ENCODE results near the gene MEI4. TPM values are rescaled to one million over a fixed set of nuclear protein-coding genes. Genes with fewer than 3 reads are reported as not detected.

MEI4 gene
- total RNA-seq, 1 donor from 2014 or later, result not detected

DNA sequence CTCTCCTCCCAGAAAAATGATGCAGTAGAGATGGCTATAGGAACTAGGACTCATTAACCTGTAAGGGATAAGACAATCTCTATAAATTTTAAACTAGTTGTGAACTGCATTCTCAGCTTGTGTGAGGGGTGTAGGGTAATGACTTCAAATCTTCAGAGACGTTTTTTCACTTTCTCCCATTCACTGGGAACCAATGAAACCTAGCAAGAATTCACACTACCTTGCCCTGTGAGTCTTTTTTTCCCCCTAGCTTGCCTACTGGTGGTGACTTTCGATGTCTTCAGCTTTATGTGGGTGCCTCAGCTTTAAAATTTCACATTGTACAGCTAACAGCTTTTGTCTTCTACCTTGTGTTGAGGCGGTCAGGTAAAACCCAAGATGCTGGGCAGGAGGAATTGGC lies 192.0 kb downstream of the MEI4 start:
- no peak for TF ChIP-seq CTCF (IDR thresholded peaks at IDR 0.05; ENCODE audit: insufficient read depth, low read length, severe bottlenecking)
- FAIRE-seq (no peak), DNase-seq (ENCODE audit: low read depth) (no peak)
- Histone ChIP-seq H3K4me3 (ENCODE audit: low read depth, low read length) (no peak overlapping the region), H3K27me3 (ENCODE audit: control insufficient read depth, insufficient read depth, low read length) (no peaks in the 10 kb centered on the region), H3K36me3 (ENCODE audit: control insufficient read depth, insufficient read depth, low read length) (no peaks in the 10 kb centered on the region)

GRCh38 chr6:77853401-77853800 lies 200.6 kb downstream of the MEI4 start:
- TF ChIP-seq CTCF (IDR thresholded peaks at IDR 0.05; ENCODE audit: insufficient read depth, low read length, severe bottlenecking), result no peak
- no peak overlapping the region for H3K4me3 ChIP-seq (ENCODE audit: low read depth, low read length)
- no peaks in the 10 kb centered on the region for H3K27me3 ChIP-seq (ENCODE audit: control insufficient read depth, insufficient read depth, low read length)
- FAIRE-seq (no peak), DNase-seq (ENCODE audit: low read depth) (no peak)
- no peaks in the 10 kb centered on the region for H3K36me3 ChIP-seq (ENCODE audit: control insufficient read depth, insufficient read depth, low read length)

GRCh38 chr6:77856391-77856790 lies 203.6 kb downstream of the MEI4 start:
- no peak for TF ChIP-seq CTCF (IDR thresholded peaks at IDR 0.05; ENCODE audit: insufficient read depth, low read length, severe bottlenecking)
- Histone ChIP-seq H3K4me3 (ENCODE audit: low read depth, low read length) (no peak overlapping the region), H3K36me3 (ENCODE audit: control insufficient read depth, insufficient read depth, low read length) (no peaks in the 10 kb centered on the region), H3K27me3 (ENCODE audit: control insufficient read depth, insufficient read depth, low read length) (no peaks in the 10 kb centered on the region)
- DNase-seq (ENCODE audit: low read depth) (no peak), FAIRE-seq (no peak)

GRCh38 chr6:77857421-77857820 lies 204.6 kb downstream of the MEI4 start:
- TF ChIP-seq CTCF (IDR thresholded peaks at IDR 0.05; ENCODE audit: insufficient read depth, low read length, severe bottlenecking), result no peak
- FAIRE-seq (no peak), DNase-seq (ENCODE audit: low read depth) (no peak)
- no peaks in the 10 kb centered on the region for H3K27me3 ChIP-seq (ENCODE audit: control insufficient read depth, insufficient read depth, low read length)
- H3K36me3 ChIP-seq (ENCODE audit: control insufficient read depth, insufficient read depth, low read length), result no peaks in the 10 kb centered on the region
- no peak overlapping the region for H3K4me3 ChIP-seq (ENCODE audit: low read depth, low read length)

- no peaks in the 10 kb centered on the region for H3K36me3 ChIP-seq (ENCODE audit: control insufficient read depth, insufficient read depth, low read length)
- no peak for TF ChIP-seq CTCF (IDR thresholded peaks at IDR 0.05; ENCODE audit: insufficient read depth, low read length, severe bottlenecking)
- no peaks in the 10 kb centered on the region for H3K27me3 ChIP-seq (ENCODE audit: control insufficient read depth, insufficient read depth, low read length)
- H3K4me3 ChIP-seq (ENCODE audit: low read depth, low read length), result no peak overlapping the region
- peak; percentile 20 for DNase-seq (ENCODE audit: low read depth)
- FAIRE-seq, result no peak
These were observed 223.5 kb downstream of the MEI4 start for GRCh38 chr6:77876300-77876699.

DNA sequence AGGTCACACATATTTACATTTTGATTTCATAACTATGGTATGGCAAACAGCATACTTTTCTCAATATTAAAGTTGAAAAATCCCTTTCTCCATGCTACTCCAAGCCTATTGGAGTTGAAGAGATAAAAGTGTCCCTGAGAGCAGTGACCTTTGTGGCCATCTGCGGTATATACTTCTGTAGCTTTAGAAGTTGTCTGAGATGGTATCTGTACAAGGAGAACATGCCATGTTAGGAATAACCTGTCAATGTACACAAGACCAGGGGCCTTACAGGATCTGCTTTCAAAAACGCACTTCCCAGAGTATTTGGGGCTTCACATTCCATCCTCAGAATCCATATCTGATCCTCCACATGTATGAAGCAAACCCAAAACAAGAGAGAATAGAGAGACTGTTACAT lies 226.7 kb downstream of the MEI4 start:
- no peak for DNase-seq (ENCODE audit: low read depth)
- TF ChIP-seq CTCF (IDR thresholded peaks at IDR 0.05; ENCODE audit: insufficient read depth, low read length, severe bottlenecking), result no peak
- H3K27me3 ChIP-seq (ENCODE audit: control insufficient read depth, insufficient read depth, low read length), result no peaks in the 10 kb centered on the region
- no peaks in the 10 kb centered on the region for H3K36me3 ChIP-seq (ENCODE audit: control insufficient read depth, insufficient read depth, low read length)
- no peak for FAIRE-seq
- no peak overlapping the region for H3K4me3 ChIP-seq (ENCODE audit: low read depth, low read length)

All from bronchial epithelial cell (primary cell).